ENCODE measurements around the gene SNTN. TPM values are rescaled to one million over a fixed set of nuclear protein-coding genes. Genes with fewer than 3 reads are reported as not detected.

Gene SNTN
- total RNA-seq (ENCODE audit: low replicate concordance), result 0.65 TPM in 1 of 2 replicates, not detected in the other

DNA sequence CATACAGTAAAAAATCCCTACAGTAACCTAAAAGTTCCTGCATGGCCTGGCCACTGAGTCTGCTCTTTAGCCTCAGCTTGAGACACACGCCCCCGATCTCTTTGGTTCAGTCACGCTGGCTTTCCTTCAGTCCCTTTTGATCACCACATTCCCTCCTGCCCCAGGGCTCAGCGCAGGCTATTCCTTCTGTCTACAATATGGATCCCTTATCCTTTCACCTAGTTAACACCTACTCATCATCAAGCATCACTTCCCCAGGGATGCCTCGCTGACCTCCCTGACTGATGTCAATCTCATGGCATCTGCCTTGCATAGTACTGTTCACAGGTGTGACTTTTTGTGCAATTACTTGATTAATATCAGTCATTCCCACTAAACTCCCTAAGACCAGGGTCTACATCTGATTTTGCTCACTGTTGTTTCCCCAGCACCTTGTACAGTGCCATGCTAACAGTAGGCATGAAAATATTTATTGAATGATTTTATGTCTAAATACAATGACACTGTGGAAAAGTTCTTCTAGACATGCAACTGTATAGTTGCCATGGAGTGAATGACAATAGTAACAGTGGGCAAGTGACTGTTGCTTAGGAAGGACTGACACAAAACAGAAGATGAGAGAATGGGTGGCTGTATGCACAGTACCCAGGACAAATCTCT, at the start of gene SNTN:
SNTN (plus strand) TSS at position 610 of the 660 bp plus-strand sequence; CDS start at position 623, 13 bp downstream.
- TF ChIP-seq CTCF (IDR thresholded peaks at IDR 0.05) (no peak), EZH2phosphoT487 (IDR thresholded peaks at IDR 0.05) (no peak), EZH2 (IDR thresholded peaks at IDR 0.05) (no peak)
- peaks cover 2% of the 10 kb centered on the region for H3K27me3 Mint-ChIP-seq (ENCODE audit: insufficient read depth, low read depth)
- Histone ChIP-seq H3K27ac (no peak within 1 kb of the TSS), H3K4me2 (no peak within 1 kb of the TSS), H2AFZ (replicated peaks) (no peak within 1 kb of the TSS), H3K27me3 (no peaks in the 10 kb centered on the region), H3K9ac (no peak within 1 kb of the TSS), H3K36me3 (no peaks in the 10 kb centered on the region), H3K79me2 (ENCODE audit: low read depth) (no peaks in the 10 kb centered on the region), H4K20me1 (ENCODE audit: low read depth) (no peaks in the 10 kb centered on the region), H3K4me1 (no peaks in the 10 kb centered on the region), H3K4me3 (no peak within 1 kb of the TSS), H3F3A (ENCODE audit: low read depth) (no peaks in the 10 kb centered on the region), H3K9me3 (ENCODE audit: low read depth) (no peaks in the 10 kb centered on the region)
- no peaks in the 10 kb centered on the region for H3K36me3 Mint-ChIP-seq
- no peak within 1 kb of the TSS for H3K27ac Mint-ChIP-seq
- H3K4me1 Mint-ChIP-seq, result peaks cover 14% of the 10 kb centered on the region
- H3K9me3 Mint-ChIP-seq, result no peaks in the 10 kb centered on the region
- no peak within 1 kb of the TSS for H3K4me3 Mint-ChIP-seq
- DNase-seq (ENCODE audit: low spot score), result no peak

DNA sequence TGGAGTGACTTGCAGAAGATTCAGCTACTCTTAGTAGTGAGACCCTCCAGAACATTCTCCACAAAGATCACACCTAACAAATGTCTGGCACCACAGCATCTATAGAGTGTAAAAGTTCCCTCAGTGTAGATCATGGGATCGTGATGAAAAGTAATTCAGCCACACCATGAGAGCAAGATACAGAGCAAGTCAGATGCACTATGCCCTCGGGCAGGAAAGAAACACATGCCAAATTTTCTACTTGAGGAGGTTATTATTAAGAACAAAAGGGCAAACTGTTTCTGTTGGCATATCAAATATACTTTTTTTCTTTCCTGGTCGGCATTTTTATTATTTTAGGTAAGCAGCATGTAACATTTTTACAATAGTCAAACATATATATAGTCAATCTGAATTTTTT, 44.8 kb upstream of the SNTN start:
- TF ChIP-seq EZH2 (IDR thresholded peaks at IDR 0.05) (no peak), EZH2phosphoT487 (IDR thresholded peaks at IDR 0.05) (no peak), CTCF (IDR thresholded peaks at IDR 0.05) (no peak)
- Histone ChIP-seq H3K4me1 (no peaks in the 10 kb centered on the region), H3K27me3 (no peaks in the 10 kb centered on the region), H3F3A (ENCODE audit: low read depth) (no peaks in the 10 kb centered on the region), H4K20me1 (ENCODE audit: low read depth) (no peaks in the 10 kb centered on the region), H3K4me2 (no peak overlapping the region), H3K9ac (no peak overlapping the region), H3K36me3 (no peaks in the 10 kb centered on the region), H3K79me2 (ENCODE audit: low read depth) (no peaks in the 10 kb centered on the region), H2AFZ (replicated peaks) (no peak overlapping the region), H3K4me3 (no peak overlapping the region), H3K27ac (no peak overlapping the region), H3K9me3 (ENCODE audit: low read depth) (no peaks in the 10 kb centered on the region)
- H3K27me3 Mint-ChIP-seq (ENCODE audit: insufficient read depth, low read depth), result no peaks in the 10 kb centered on the region
- H3K27ac Mint-ChIP-seq, result no peak overlapping the region
- H3K36me3 Mint-ChIP-seq, result no peaks in the 10 kb centered on the region
- no peaks in the 10 kb centered on the region for H3K9me3 Mint-ChIP-seq
- DNase-seq (ENCODE audit: low spot score), result no peak
- H3K4me3 Mint-ChIP-seq, result no peak overlapping the region
- no peaks in the 10 kb centered on the region for H3K4me1 Mint-ChIP-seq

DNA sequence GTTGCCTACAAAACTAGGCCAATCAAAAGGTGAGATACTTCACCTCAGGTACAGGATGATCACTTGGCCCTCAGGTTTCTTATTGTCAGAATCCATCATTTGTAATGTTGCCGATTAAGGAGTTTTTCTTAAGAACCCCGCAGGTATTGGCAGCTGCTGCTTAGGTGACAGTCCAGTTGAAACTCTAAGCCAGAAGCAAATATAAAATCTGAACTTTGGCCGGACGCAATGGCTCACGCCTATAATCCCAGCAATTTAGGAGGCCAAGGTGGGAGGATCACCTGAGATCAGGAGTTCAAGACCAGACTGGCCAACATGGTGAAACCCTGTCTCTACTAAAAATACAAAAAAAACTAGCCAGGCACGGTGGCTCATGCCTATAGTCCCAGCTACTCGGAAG, 43.1 kb upstream of the SNTN start:
- TF ChIP-seq EZH2 (IDR thresholded peaks at IDR 0.05) (no peak), CTCF (IDR thresholded peaks at IDR 0.05) (no peak), EZH2phosphoT487 (IDR thresholded peaks at IDR 0.05) (no peak)
- no peak for DNase-seq (ENCODE audit: low spot score)
- H3K4me1 ChIP-seq, result peaks cover 9% of the 10 kb centered on the region
- no peak overlapping the region for H3K4me3 Mint-ChIP-seq
- H2AFZ ChIP-seq (replicated peaks), result no peak overlapping the region
- no peak overlapping the region for H3K4me2 ChIP-seq
- H3K36me3 ChIP-seq, result no peaks in the 10 kb centered on the region
- H3K79me2 ChIP-seq (ENCODE audit: low read depth), result no peaks in the 10 kb centered on the region
- no peaks in the 10 kb centered on the region for H3F3A ChIP-seq (ENCODE audit: low read depth)
- H3K9me3 ChIP-seq (ENCODE audit: low read depth), result no peaks in the 10 kb centered on the region
- no peak overlapping the region for H3K4me3 ChIP-seq
- H3K9me3 Mint-ChIP-seq, result no peaks in the 10 kb centered on the region
- no peak overlapping the region for H3K27ac Mint-ChIP-seq
- H3K36me3 Mint-ChIP-seq, result no peaks in the 10 kb centered on the region
- H3K27me3 Mint-ChIP-seq (ENCODE audit: insufficient read depth, low read depth), result no peaks in the 10 kb centered on the region
- no peaks in the 10 kb centered on the region for H4K20me1 ChIP-seq (ENCODE audit: low read depth)
- H3K4me1 Mint-ChIP-seq, result no peaks in the 10 kb centered on the region
- no peak overlapping the region for H3K9ac ChIP-seq
- H3K27ac ChIP-seq, result no peak overlapping the region
- H3K27me3 ChIP-seq, result no peaks in the 10 kb centered on the region

Data from neural progenitor cell (in vitro differentiated cells).